Choroid plexus epithelial cell (primary cell): ENCODE measurements around the gene KRT28.
"Not testable (repeated sequence)": the region's sequence is repeated elsewhere in the genome, so short reads cannot be mapped to it uniquely, and the experiment has no call there.

Experiments
- DNase-seq: peaks from one replicate; pipeline ENCODE4 v3.0.0-alpha.2; 2010; ENCODE audit warnings: low read depth
- H3K4me3 ChIP-seq: 2 replicates; pipeline ENCODE4 v1.5.1; 2011; ENCODE audit warnings: low read depth, mild to moderate bottlenecking, control low read depth, low read length, moderate library complexity
- CTCF ChIP-seq: conservative IDR thresholded peaks from 2 replicates; pipeline ENCODE4 v1.5.1; 2011; ENCODE audit warnings: low read depth, mild to moderate bottlenecking, control low read depth, inconsistent platforms, low read length, moderate library complexity

The KRT28 gene

GRCh38 chr17:40763752-40764151 lies 36.0 kb downstream of the KRT28 start:
- no peak for DNase-seq
- no peak overlapping the region for H3K4me3 ChIP-seq
- no peak for TF ChIP-seq CTCF

DNA sequence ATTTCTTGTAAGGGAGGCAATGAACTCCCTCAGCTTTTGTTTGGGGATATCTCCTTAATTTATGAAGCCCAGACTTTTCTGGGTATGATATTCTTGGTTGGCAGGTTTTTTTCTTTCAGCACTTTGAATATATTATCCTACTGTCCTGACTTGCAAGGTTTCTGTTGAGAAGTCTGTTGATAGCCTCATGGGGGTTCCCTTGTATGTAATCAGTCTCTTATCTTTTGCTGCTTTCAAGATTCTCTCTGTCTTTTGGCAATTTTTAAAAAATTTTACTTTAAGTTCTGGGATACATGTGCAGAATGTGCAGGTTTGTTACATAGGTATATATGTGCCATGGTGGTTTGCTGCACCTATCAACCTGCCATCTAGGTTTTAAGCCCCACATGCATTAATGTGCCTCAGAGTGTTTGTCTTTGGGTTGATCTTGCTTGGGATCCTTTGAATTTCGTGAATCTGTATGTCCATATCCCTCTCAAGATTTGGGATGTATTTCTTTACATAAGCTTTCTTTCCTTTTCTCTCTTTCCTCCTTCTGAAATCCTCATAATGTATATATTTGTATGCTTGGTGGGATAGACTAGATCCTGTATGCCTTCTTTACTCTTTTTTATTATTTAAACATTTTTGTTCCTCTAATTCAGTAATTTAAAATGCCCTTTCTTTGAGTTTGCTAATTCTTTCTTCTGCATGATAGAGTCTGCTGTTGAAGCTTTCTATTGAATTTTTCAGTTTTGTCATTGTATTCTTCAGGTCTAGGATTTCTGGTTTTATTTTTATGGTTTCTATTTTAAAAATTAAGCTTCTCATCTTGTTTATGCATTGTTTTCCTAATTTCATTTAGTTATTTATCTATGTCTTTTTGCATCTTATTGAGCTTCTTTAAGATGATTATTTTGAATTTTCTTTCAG lies 39.4 kb downstream of the KRT28 start:
- no peak for TF ChIP-seq CTCF
- no peak overlapping the region for H3K4me3 ChIP-seq
- DNase-seq: no peak

DNA sequence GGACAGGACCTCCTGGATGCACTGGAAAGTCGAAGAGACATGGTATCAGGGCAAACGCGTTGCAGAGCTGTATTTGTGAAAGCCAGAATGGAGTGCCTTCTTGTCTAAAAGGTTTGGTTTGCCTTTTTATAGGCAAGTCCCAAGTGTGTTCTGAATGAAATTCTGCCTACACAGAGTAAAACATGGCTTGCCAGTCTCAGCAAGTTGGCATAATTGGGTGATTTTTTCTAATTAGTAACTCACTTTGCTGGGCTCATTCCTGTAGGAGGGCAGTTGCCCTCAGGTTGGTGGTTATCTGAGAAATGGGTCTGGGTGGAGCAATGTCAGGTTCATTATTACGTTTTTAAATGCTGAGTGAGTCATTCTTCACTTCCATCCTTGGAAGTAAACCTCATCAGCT lies 44.5 kb downstream of the KRT28 start, which contains the start of gene KRT25:
TSS of gene KRT25 (minus strand) at position 101 of the 400 bp plus-strand sequence. CDS start at position 41, 60 bp downstream.
- H3K4me3 ChIP-seq: no peak within 1 kb of the TSS
- TF ChIP-seq CTCF: no peak
- DNase-seq: no peak

DNA sequence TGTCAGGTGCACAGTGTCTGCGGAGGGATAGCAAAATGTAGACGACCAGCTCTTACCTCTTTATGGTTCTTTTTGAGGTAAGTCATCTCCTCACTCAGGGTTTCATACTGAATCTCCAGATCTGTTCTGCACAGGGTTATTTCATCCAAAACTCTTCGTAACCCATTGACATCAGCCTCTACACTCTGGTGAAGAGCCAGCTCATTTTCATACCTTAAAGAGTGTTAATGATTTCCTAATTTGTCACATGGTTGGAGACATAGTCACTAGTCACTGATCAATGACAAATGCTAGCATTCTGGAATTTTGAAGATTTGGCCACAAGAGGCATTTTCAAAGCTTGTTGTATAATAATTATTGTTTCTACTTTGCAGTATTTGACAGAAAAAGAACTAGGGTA lies 46.0 kb downstream of the KRT28 start:
- no peak overlapping the region for H3K4me3 ChIP-seq
- DNase-seq: no peak
- TF ChIP-seq CTCF: no peak

DNA sequence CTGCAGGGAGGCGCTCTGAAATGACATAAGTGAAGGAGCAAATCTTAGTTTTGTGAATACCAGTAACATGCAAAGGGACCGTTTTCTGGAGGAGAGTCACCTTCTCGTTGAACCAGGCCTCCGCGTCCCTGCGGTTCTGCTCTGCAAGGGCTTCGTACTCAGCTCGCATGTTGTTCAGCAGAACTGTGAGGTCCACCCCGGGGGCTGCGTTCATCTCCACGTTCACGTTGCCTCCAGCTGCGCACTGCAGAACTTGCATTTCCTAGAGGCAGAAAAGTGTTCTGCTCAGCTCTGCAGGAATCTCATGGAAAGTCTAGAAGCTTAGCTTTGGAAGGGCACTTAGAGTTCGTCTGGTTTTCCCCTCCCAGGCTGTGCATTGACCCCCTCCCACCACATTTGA lies 48.7 kb downstream of the KRT28 start:
- DNase-seq: no peak
- no peak overlapping the region for H3K4me3 ChIP-seq
- TF ChIP-seq CTCF: no peak

DNA sequence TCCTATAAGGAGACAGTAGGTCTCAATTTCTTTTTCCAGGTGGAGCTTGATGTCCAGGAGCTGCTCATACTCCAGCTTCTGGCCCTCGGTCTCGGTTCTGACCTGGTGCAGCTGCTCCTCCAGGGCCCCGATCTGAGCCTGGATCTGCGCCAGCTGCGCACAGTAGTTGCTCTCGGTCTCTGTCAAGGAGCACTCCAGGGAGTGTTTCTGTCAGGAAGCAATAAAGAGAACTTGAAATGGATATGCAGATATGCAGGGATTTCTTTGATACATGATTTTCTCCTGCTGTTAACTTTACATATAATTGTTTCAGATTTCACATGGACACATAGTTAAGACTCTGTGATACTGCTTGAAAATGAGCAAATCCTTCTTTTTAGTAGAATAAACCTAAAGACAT lies 49.4 kb downstream of the KRT28 start:
- TF ChIP-seq CTCF: no peak
- no peak overlapping the region for H3K4me3 ChIP-seq
- no peak for DNase-seq

- not testable (repeated sequence) for H3K4me3 ChIP-seq, DNase-seq
Measured at GRCh38 chr17:40748666-40749065, 51.1 kb downstream of the KRT28 start.
